Activated CD4-positive, alpha-beta T cell treated with anti-CD3 and anti-CD28 coated beads, Interleukin-2, amount 50 U/mL, for 16 hours (primary cell): ENCODE data around the gene NEUROD1.

Experiments used
- DNase-seq: peaks from one replicate; pipeline ENCODE4 v3.0.0-alpha.2; 2020

The NEUROD1 gene

GRCh38 chr2:181679544-181679979 lies 755 bp downstream of the NEUROD1 start:
- no peak for DNase-seq

GRCh38 chr2:181678861-181679543 lies 1.3 kb downstream of the NEUROD1 start:
- no peak for DNase-seq

- DNase-seq: peak; percentile 43
These were observed 2.3 kb downstream of the NEUROD1 start for GRCh38 chr2:181677912-181678586.

GRCh38 chr2:181675254-181675653 lies 5.1 kb downstream of the NEUROD1 start:
- no peak for DNase-seq

- no peak for DNase-seq
These were observed 5.9 kb downstream of the NEUROD1 start for GRCh38 chr2:181674461-181674860.

GRCh38 chr2:181673173-181673572 lies 7.1 kb downstream of the NEUROD1 start:
- DNase-seq: no peak

- no peak for DNase-seq
These were observed 7.9 kb downstream of the NEUROD1 start for GRCh38 chr2:181672255-181673008.

- DNase-seq: no peak
These were observed 9.7 kb downstream of the NEUROD1 start for GRCh38 chr2:181670632-181671031.

- no peak for DNase-seq
These were observed 13.1 kb downstream of the NEUROD1 start for GRCh38 chr2:181667234-181667633.

- DNase-seq: no peak
These were observed 18.0 kb downstream of the NEUROD1 start for GRCh38 chr2:181662287-181662686.

- no peak for DNase-seq
These were observed 20.1 kb downstream of the NEUROD1 start for GRCh38 chr2:181660181-181660580.

- no peak for DNase-seq
These were observed 21.9 kb downstream of the NEUROD1 start for GRCh38 chr2:181658444-181658843.

- no peak for DNase-seq
These were observed 22.9 kb downstream of the NEUROD1 start for GRCh38 chr2:181657379-181657778.

GRCh38 chr2:181656450-181657291 lies 23.6 kb downstream of the NEUROD1 start, which contains the start of gene CERKL:
CERKL (minus strand) TSS chr2:181657105; CDS start chr2:181657006, 99 bp downstream.
- peak; percentile 11 for DNase-seq

GRCh38 chr2:181655519-181655918 lies 24.8 kb downstream of the NEUROD1 start:
- no peak for DNase-seq

- DNase-seq: no peak
These were observed 30.8 kb downstream of the NEUROD1 start for GRCh38 chr2:181649436-181649979.

GRCh38 chr2:181648478-181649155 lies 31.7 kb downstream of the NEUROD1 start:
- no peak for DNase-seq

GRCh38 chr2:181646415-181646987 lies 33.8 kb downstream of the NEUROD1 start:
- no peak for DNase-seq

- no peak for DNase-seq
These were observed 37.2 kb downstream of the NEUROD1 start for GRCh38 chr2:181643151-181643550.

- no peak for DNase-seq
These were observed 38.2 kb downstream of the NEUROD1 start for GRCh38 chr2:181642086-181642485.

- DNase-seq: no peak
These were observed 40.6 kb downstream of the NEUROD1 start for GRCh38 chr2:181639686-181640085.
